Measurements from ENCODE around the gene MS4A4A.

MS4A4A gene

DNA sequence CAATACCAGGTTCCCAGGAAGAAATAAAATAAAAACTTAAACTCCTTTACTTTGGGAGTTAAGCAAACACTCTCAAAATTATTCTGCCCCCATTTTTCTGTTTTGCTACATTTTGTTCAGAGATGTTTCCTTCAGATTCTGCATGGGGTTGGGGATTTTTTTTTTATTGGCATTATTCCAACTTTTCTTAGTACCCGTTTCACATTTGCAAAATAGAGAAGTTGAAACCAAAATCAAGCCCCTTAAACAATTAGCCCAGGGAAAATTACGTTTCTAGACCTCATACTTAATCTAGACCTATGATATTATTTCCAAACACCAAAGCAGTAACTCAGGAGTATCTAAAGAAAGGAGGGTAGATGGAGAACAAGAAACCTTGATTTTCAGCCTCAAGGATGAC, 77.3 kb downstream of the MS4A4A start:
- H3K36me3 ChIP-seq (ENCODE audit: control insufficient read depth in 1 of 2, insufficient read depth in 2 of 2, low read length in 2 of 2) = no peaks in the 10 kb centered on the region
- no peak overlapping the region for H3K4me3 ChIP-seq (ENCODE audit: low read depth in 1 of 2, low read length in 2 of 2)
- no peaks in the 10 kb centered on the region for H3K4me1 ChIP-seq (ENCODE audit: control insufficient read depth in 1 of 2, insufficient read depth in 2 of 2, low read length in 2 of 2)
- no peak overlapping the region for H3K27ac ChIP-seq (ENCODE audit: low read length)
- H3K9me3 ChIP-seq (ENCODE audit: control insufficient read depth in 1 of 2, low read length in 2 of 2) = peaks cover 3 to 5% of the 10 kb centered on the region in 2 donors
- H3K27me3 ChIP-seq (ENCODE audit: low read depth, low read length) = no peaks in the 10 kb centered on the region
